CD4-positive, alpha-beta T cell (primary cell): ENCODE data around the gene CERS6. TPM values are rescaled to one million over a fixed set of nuclear protein-coding genes. Genes with fewer than 3 reads are reported as not detected.

Experiments used
- ATAC-seq: fragments of 200-7000 bp; cut with Tn5 transposase; one replicate; pipeline ENCODE4 v1.10.0; 2022; ENCODE audit warnings: mild to moderate bottlenecking; ENCODE audit not compliant: poor library complexity
- CTCF ChIA-PET: fragments of 350-600 bp; sonication (Branson Sonifier 250); formaldehyde crosslinking; loops from one replicate; lab custom pipeline; 2021; ENCODE audit warnings: antibody characterized with exemption, inconsistent platforms; lab: Charles Lee
- POLR2A ChIA-PET: fragments of 350-600 bp; sonication (Branson Sonifier 250); formaldehyde crosslinking; loops from one replicate; lab custom pipeline; 2021; ENCODE audit warnings: antibody characterized with exemption, inconsistent platforms; lab: Charles Lee
- DNase-seq, 14 experiments: peaks; one replicate each; pipeline ENCODE4 v3.0.0-alpha.2; 2013 to 2020; ENCODE audit warnings: mixed read lengths in 2 of 14
- H3K27ac ChIP-seq, 2 donors: one replicate each; pipeline versions ENCODE4 v1.5.1 to v1.7.0; 2013; ENCODE audit warnings: low read length in 2 of 2, low read depth in 1 of 2, mild to moderate bottlenecking in 1 of 2
- H3K27me3 ChIP-seq, 2 experiments: 1 replicate in 1 of 2; 2 replicates in 1 of 2; pipeline versions ENCODE4 v1.6.1 to v1.7.0; 2013; ENCODE audit warnings: low read length in 2 of 2, control low read depth in 1 of 2, mild to moderate bottlenecking in 1 of 2, moderate library complexity in 1 of 2; ENCODE audit not compliant: insufficient read depth in 2 of 2, control insufficient read depth in 1 of 2
- H3K36me3 ChIP-seq: one replicate; pipeline ENCODE4 v1.6.1; 2013; ENCODE audit warnings: low read length, control low read depth; ENCODE audit not compliant: insufficient read depth
- H3K4me1 ChIP-seq: one replicate; pipeline ENCODE4 v1.6.1; 2013; ENCODE audit warnings: low read length, control low read depth; ENCODE audit not compliant: insufficient read depth
- H3K4me3 ChIP-seq: one replicate; pipeline ENCODE4 v1.5.1; 2013; ENCODE audit warnings: mild to moderate bottlenecking, low read length, moderate library complexity
- H3K9me3 ChIP-seq, 2 experiments: 1 replicate in 1 of 2; 2 replicates in 1 of 2; pipeline versions ENCODE4 v1.6.1 to v1.7.0; 2013; ENCODE audit warnings: low read length in 2 of 2, mild to moderate bottlenecking in 2 of 2, control low read depth in 1 of 2, moderate library complexity in 1 of 2; ENCODE audit not compliant: control insufficient read depth in 1 of 2, insufficient read depth in 1 of 2
- H3K27ac Mint-ChIP-seq: one replicate; pipeline ENCODE4 v1.8.0; 2020; ENCODE audit warnings: mixed read lengths
- H3K27me3 Mint-ChIP-seq: one replicate; pipeline ENCODE4 v1.8.0; 2021; ENCODE audit warnings: mixed read lengths
- H3K36me3 Mint-ChIP-seq: one replicate; pipeline ENCODE4 v1.8.0; 2021; ENCODE audit warnings: low read depth, mixed read lengths
- H3K4me1 Mint-ChIP-seq: one replicate; pipeline ENCODE4 v1.8.0; 2021; ENCODE audit warnings: low read depth, mixed read lengths
- H3K4me3 Mint-ChIP-seq: one replicate; pipeline ENCODE4 v1.8.0; 2020; ENCODE audit warnings: mild to moderate bottlenecking, mixed read lengths
- H3K9me3 Mint-ChIP-seq: one replicate; pipeline ENCODE4 v1.8.0; 2020; ENCODE audit warnings: mixed read lengths
- CTCF ChIP-seq: fragments of 200-600 bp; IDR thresholded peaks from one replicate; pipeline ENCODE4 v1.8.0; 2022; ENCODE audit warnings: antibody characterized with exemption, mild to moderate bottlenecking
- intact Hi-C, 2 experiments: fragments of 100-400 bp; cut with DNase I in 1 of 2; cut with micrococcal nuclease in 1 of 2; formaldehyde crosslinking; loops; one replicate each; pipeline versions ENCODE4 v1.15.1 to v1.9.0; 2023 to 2025; cut with DNase I, micrococcal nuclease
- total RNA-seq, 174 experiments: library from RNA in 2 of 174; stranded (reverse) in 2 of 174; gene quantifications; one replicate each; pipeline ENCODE4 v1.2.3 and lab custom pipeline; 2021 to 2026

Gene CERS6
- total RNA-seq, 2 experiments from 2014 or later = 16.9 to 17.9 TPM

GRCh38 chr2:168482952-168483831, 27.1 kb downstream of the CERS6 start:
- Mint-ChIP-seq H3K4me3 (no peak overlapping the region), H3K4me1 (peaks cover 68% of the 10 kb centered on the region), H3K27me3 (no peaks in the 10 kb centered on the region), H3K27ac (no peak overlapping the region), H3K36me3 (peaks cover 9% of the 10 kb centered on the region), H3K9me3 (peaks cover 3% of the 10 kb centered on the region)
- Histone ChIP-seq H3K27me3 (no peaks in the 10 kb centered on the region), H3K27ac (no peak overlapping the region), H3K4me3 (no peak overlapping the region), H3K9me3 (peaks cover 0 to 3% of the 10 kb centered on the region in 2 experiments), H3K36me3 (no peaks in the 10 kb centered on the region), H3K4me1 (peaks cover 4% of the 10 kb centered on the region)
- ATAC-seq = no peak
- CTCF ChIA-PET = interaction anchor here (0.7 to 1.6 kb wide), 3 partner anchors 12 to 121 kb away, joined by 3 to 4 read pairs (median 3); no protein-coding TSS in a partner anchor
- POLR2A ChIA-PET = interaction anchor here (0.7 to 1.5 kb wide), 3 partner anchors 8 to 101 kb away, joined by 3 to 5 read pairs (median 3); no protein-coding TSS in a partner anchor
- DNase-seq = no peak
- TF ChIP-seq CTCF = no peak
- intact Hi-C loops = no loop called here

- Histone ChIP-seq H3K9me3 (peaks cover 0 to 3% of the 10 kb centered on the region in 2 experiments), H3K36me3 (no peaks in the 10 kb centered on the region), H3K27ac (no peak overlapping the region), H3K4me3 (no peak overlapping the region), H3K27me3 (no peaks in the 10 kb centered on the region), H3K4me1 (peaks cover 13% of the 10 kb centered on the region)
- ATAC-seq (no peak), DNase-seq (no peak)
- H3K4me3 Mint-ChIP-seq = no peak overlapping the region
- H3K27me3 Mint-ChIP-seq = no peaks in the 10 kb centered on the region
- intact Hi-C loops = no loop called here
- no peak overlapping the region for H3K27ac Mint-ChIP-seq
- H3K4me1 Mint-ChIP-seq = peaks cover 80% of the 10 kb centered on the region
- peaks cover 9% of the 10 kb centered on the region for H3K36me3 Mint-ChIP-seq
- peaks cover 3% of the 10 kb centered on the region for H3K9me3 Mint-ChIP-seq
- ChIA-PET POLR2A (no interaction called here), CTCF (no interaction called here)
- TF ChIP-seq CTCF = no peak
These were observed 30.4 kb downstream of the CERS6 start for GRCh38 chr2:168486477-168486876.

GRCh38 chr2:168490015-168490874, 34.2 kb downstream of the CERS6 start:
- no peaks in the 10 kb centered on the region for H3K27me3 Mint-ChIP-seq
- peaks cover 3% of the 10 kb centered on the region for H3K9me3 Mint-ChIP-seq
- H3K36me3 Mint-ChIP-seq = peaks cover 5% of the 10 kb centered on the region
- Histone ChIP-seq H3K4me1 (peaks cover 13% of the 10 kb centered on the region), H3K9me3 (peaks cover 0 to 3% of the 10 kb centered on the region in 2 experiments), H3K27ac (peak overlapping the region; percentile 23 to 42), H3K4me3 (peak overlapping the region; percentile 33), H3K36me3 (no peaks in the 10 kb centered on the region), H3K27me3 (no peaks in the 10 kb centered on the region)
- POLR2A ChIA-PET = interaction anchor here (0.6 to 2.1 kb wide), 11 partner anchors 10 to 264 kb away, joined by 3 to 8 read pairs (median 3); partner anchors contain the start of gene CERS6
- ATAC-seq (peak; percentile 75), DNase-seq (peak in 9 of 14 experiments; percentile 7 to 58 (median 13))
- intact Hi-C loops = loop anchor here in 1 of 2 experiments (2.0 kb wide), 1 partner anchor 33 kb away; the partner anchor contains the start of gene CERS6
- peak overlapping the region; percentile 88 for H3K27ac Mint-ChIP-seq
- CTCF ChIA-PET = interaction anchor here (0.6 to 1.4 kb wide), 2 partner anchors 10 to 20 kb away, joined by 3 to 4 read pairs; no protein-coding TSS in a partner anchor
- H3K4me3 Mint-ChIP-seq = peak overlapping the region; percentile 57
- H3K4me1 Mint-ChIP-seq = peaks cover 77% of the 10 kb centered on the region
- TF ChIP-seq CTCF = no peak
